ENCODE results near the gene ATP1B3. TPM values are rescaled to one million over a fixed set of nuclear protein-coding genes. Genes with fewer than 3 reads are reported as not detected.

The ATP1B3 gene
- total RNA-seq: 123 and 350 TPM in 2 replicates
- 277 and 316 TPM in 2 replicates for polyA plus RNA-seq

GRCh38 chr3:141876381-141876890, at the start of gene ATP1B3:
ATP1B3 (plus strand) TSS chr3:141876643; CDS start chr3:141876802, 159 bp downstream.
- H2AFZ ChIP-seq: peak within 1 kb of the TSS; percentile 99
- H3K79me2 ChIP-seq: peaks cover 42% of the 10 kb centered on the region
- TF ChIP-seq CTCF (IDR thresholded peaks at IDR 0.05; ENCODE audit: poor library complexity) (no peak), EZH2 (IDR thresholded peaks at IDR 0.05; ENCODE audit: borderline replicate concordance) (no peak), EZH2phosphoT487 (IDR thresholded peaks at IDR 0.05; ENCODE audit: low read depth, severe bottlenecking, unreplicated experiment) (no peak)
- H3K9me3 ChIP-seq (ENCODE audit: low read depth): no peaks in the 10 kb centered on the region
- peak; percentile 95 for DNase-seq (ENCODE audit: low spot score)
- H3K36me3 ChIP-seq (replicated peaks; ENCODE audit: insufficient read depth, low read depth): no peaks in the 10 kb centered on the region
- peak within 1 kb of the TSS; percentile 94 for H3K4me2 ChIP-seq
- H3K27me3 ChIP-seq: no peaks in the 10 kb centered on the region
- H3K27ac ChIP-seq: peak within 1 kb of the TSS; percentile 100
- H3K4me1 ChIP-seq (ENCODE audit: insufficient read depth): peaks cover 2% of the 10 kb centered on the region
- peaks cover 23% of the 10 kb centered on the region for H4K20me1 ChIP-seq (ENCODE audit: insufficient read depth, poor library complexity, severe bottlenecking)
- H3K4me3 ChIP-seq: peak within 1 kb of the TSS; percentile 84
- no peaks in the 10 kb centered on the region for H3K9me2 ChIP-seq (replicated peaks; ENCODE audit: insufficient read depth)
- under 1% methylated on average over 35 of the region's 69 CpGs for WGBS (ENCODE audit: low lambda C conversion rate, missing lambda C conversion rate)

GRCh38 chr3:141828487-141828886, 48.0 kb upstream of the ATP1B3 start:
- Histone ChIP-seq H3K4me2 (no peak overlapping the region), H3K4me3 (no peak overlapping the region), H2AFZ (no peak overlapping the region), H3K36me3 (replicated peaks; ENCODE audit: insufficient read depth, low read depth) (no peaks in the 10 kb centered on the region), H3K27ac (no peak overlapping the region), H3K79me2 (no peaks in the 10 kb centered on the region), H3K9me3 (ENCODE audit: low read depth) (no peaks in the 10 kb centered on the region), H3K27me3 (no peaks in the 10 kb centered on the region), H3K4me1 (ENCODE audit: insufficient read depth) (no peaks in the 10 kb centered on the region), H3K9me2 (replicated peaks; ENCODE audit: insufficient read depth) (no peaks in the 10 kb centered on the region), H4K20me1 (ENCODE audit: insufficient read depth, poor library complexity, severe bottlenecking) (no peaks in the 10 kb centered on the region)
- no peak for DNase-seq (ENCODE audit: low spot score)
- TF ChIP-seq CTCF (IDR thresholded peaks at IDR 0.05; ENCODE audit: poor library complexity): no peak
- no peak for TF ChIP-seq EZH2 (IDR thresholded peaks at IDR 0.05; ENCODE audit: borderline replicate concordance)
- no peak for TF ChIP-seq EZH2phosphoT487 (IDR thresholded peaks at IDR 0.05; ENCODE audit: low read depth, severe bottlenecking, unreplicated experiment)

- H3K79me2 ChIP-seq: no peaks in the 10 kb centered on the region
- no peaks in the 10 kb centered on the region for H4K20me1 ChIP-seq (ENCODE audit: insufficient read depth, poor library complexity, severe bottlenecking)
- peak; percentile 32 for DNase-seq (ENCODE audit: low spot score)
- TF ChIP-seq CTCF (IDR thresholded peaks at IDR 0.05; ENCODE audit: poor library complexity) (no peak), EZH2phosphoT487 (IDR thresholded peaks at IDR 0.05; ENCODE audit: low read depth, severe bottlenecking, unreplicated experiment) (no peak), EZH2 (IDR thresholded peaks at IDR 0.05; ENCODE audit: borderline replicate concordance) (no peak)
- H3K9me3 ChIP-seq (ENCODE audit: low read depth): no peaks in the 10 kb centered on the region
- no peak overlapping the region for H2AFZ ChIP-seq
- no peak overlapping the region for H3K27ac ChIP-seq
- H3K27me3 ChIP-seq: no peaks in the 10 kb centered on the region
- H3K36me3 ChIP-seq (replicated peaks; ENCODE audit: insufficient read depth, low read depth): no peaks in the 10 kb centered on the region
- no peaks in the 10 kb centered on the region for H3K4me1 ChIP-seq (ENCODE audit: insufficient read depth)
- H3K9me2 ChIP-seq (replicated peaks; ENCODE audit: insufficient read depth): no peaks in the 10 kb centered on the region
- H3K4me2 ChIP-seq: no peak overlapping the region
- H3K4me3 ChIP-seq: no peak overlapping the region
- WGBS (ENCODE audit: low lambda C conversion rate, missing lambda C conversion rate): 42% methylated on average over 2 of the region's 2 CpGs
Observed at GRCh38 chr3:141828890-141829289, 47.6 kb upstream of the ATP1B3 start.

All from hepatocyte (in vitro differentiated cells).